A673 (cell line): ENCODE data around the gene NRXN3. TPM values are rescaled to one million over a fixed set of nuclear protein-coding genes. Genes with fewer than 3 reads are reported as not detected.

Experiments used
- BruUV-seq: library from RNA; stranded (reverse); fragments of 400-500 nt; replicated peaks from 2 replicates; lab custom pipeline; 2021; lab: Mats Ljungman, UMichigan
- CTCF ChIA-PET: fragments of 300-600 bp; sonication (Branson Sonifier 250); formaldehyde crosslinking; loops from one replicate; lab custom pipeline; 2022; ENCODE audit warnings: antibody characterized with exemption; lab: Charles Lee
- POLR2A ChIA-PET: fragments of 300-600 bp; sonication (Branson Sonifier 250); formaldehyde crosslinking; loops from one replicate; lab custom pipeline; 2022; ENCODE audit warnings: antibody characterized with exemption; ENCODE audit not compliant: low non-redundant PET; lab: Charles Lee
- DNase-seq: peaks from one replicate; pipeline ENCODE4 v3.0.0-alpha.2; 2015; ENCODE audit warnings: low spot score
- H3K27ac ChIP-seq: fragments of 200-600 bp; sonication (generic); 2 replicates; pipeline ENCODE4 v1.5.1; 2016; ENCODE audit warnings: mixed run types, low read depth, mild to moderate bottlenecking, mixed read lengths, antibody characterized with exemption, low read length; ENCODE audit not compliant: poor library complexity, severe bottlenecking
- H3K27me3 ChIP-seq: fragments of 200-600 bp; sonication (generic); replicated peaks from 2 replicates; pipeline ENCODE4 v1.6.1; 2017; ENCODE audit warnings: mixed run types, low read depth, mild to moderate bottlenecking, mixed read lengths, antibody characterized with exemption, low read length; ENCODE audit not compliant: insufficient read depth, poor library complexity
- H3K36me3 ChIP-seq: fragments of 200-600 bp; sonication (generic); 2 replicates; pipeline ENCODE4 v1.6.1; 2016; ENCODE audit warnings: mixed run types, mild to moderate bottlenecking, mixed read lengths, antibody characterized with exemption, low read length; ENCODE audit not compliant: insufficient read depth, poor library complexity, severe bottlenecking
- H3K4me1 ChIP-seq: fragments of 200-600 bp; sonication (generic); 2 replicates; pipeline ENCODE4 v1.6.1; 2017; ENCODE audit warnings: mixed run types, mild to moderate bottlenecking, mixed read lengths, antibody characterized with exemption, low read length; ENCODE audit not compliant: insufficient read depth, poor library complexity, severe bottlenecking
- H3K4me3 ChIP-seq: fragments of 200-600 bp; sonication (generic); 2 replicates; pipeline ENCODE4 v1.5.1; 2016; ENCODE audit warnings: low read depth, mixed run types, mild to moderate bottlenecking, mixed read lengths, low read length; ENCODE audit not compliant: poor library complexity, severe bottlenecking
- H3K9me3 ChIP-seq: fragments of 200-600 bp; sonication (generic); 2 replicates; pipeline ENCODE4 v1.6.1; 2016; ENCODE audit warnings: mixed run types, low read depth, mild to moderate bottlenecking, mixed read lengths, antibody characterized with exemption, low read length; ENCODE audit not compliant: poor library complexity, severe bottlenecking
- EZH2 ChIP-seq: fragments of 200-600 bp; sonication (generic); IDR thresholded peaks from 2 replicates; pipeline ENCODE4 v1.6.1; 2017; ENCODE audit warnings: borderline replicate concordance, low read depth, mild to moderate bottlenecking, mixed read lengths, antibody characterized with exemption, low read length; ENCODE audit not compliant: poor library complexity, severe bottlenecking
- intact Hi-C: fragments of 100-400 bp; cut with micrococcal nuclease; formaldehyde crosslinking; loops from one replicate; pipeline ENCODE4 v1.10.0; 2022; ENCODE audit not compliant: unreplicated experiment
- total RNA-seq: library from RNA; stranded (reverse); gene quantifications from 2 replicates; pipeline ENCODE4 v1.2.3, GENCODE V29; 2021
- TF ChIP-seq, protein P1 (sequence below): fragments of 300-800, 200-600 bp; sonication (generic); conservative IDR thresholded peaks from 2 replicates; pipeline ENCODE4 v1.5.1; 2017; ENCODE audit warnings: low read depth, mild to moderate bottlenecking, antibody characterized with exemption, low read length, moderate library complexity, mixed read lengths

NRXN3 gene
- total RNA-seq, 1 experiment from 2014 or later, result 0.21 TPM

- POLR2A ChIA-PET, result no interaction called here
- H3K27me3 ChIP-seq, result peaks cover 15% of the 10 kb centered on the region
- no peak overlapping the region for H3K4me3 ChIP-seq
- H3K4me1 ChIP-seq, result no peaks in the 10 kb centered on the region
- H3K36me3 ChIP-seq, result no peaks in the 10 kb centered on the region
- H3K27ac ChIP-seq, result no peak overlapping the region
- TF ChIP-seq, protein P1, sequence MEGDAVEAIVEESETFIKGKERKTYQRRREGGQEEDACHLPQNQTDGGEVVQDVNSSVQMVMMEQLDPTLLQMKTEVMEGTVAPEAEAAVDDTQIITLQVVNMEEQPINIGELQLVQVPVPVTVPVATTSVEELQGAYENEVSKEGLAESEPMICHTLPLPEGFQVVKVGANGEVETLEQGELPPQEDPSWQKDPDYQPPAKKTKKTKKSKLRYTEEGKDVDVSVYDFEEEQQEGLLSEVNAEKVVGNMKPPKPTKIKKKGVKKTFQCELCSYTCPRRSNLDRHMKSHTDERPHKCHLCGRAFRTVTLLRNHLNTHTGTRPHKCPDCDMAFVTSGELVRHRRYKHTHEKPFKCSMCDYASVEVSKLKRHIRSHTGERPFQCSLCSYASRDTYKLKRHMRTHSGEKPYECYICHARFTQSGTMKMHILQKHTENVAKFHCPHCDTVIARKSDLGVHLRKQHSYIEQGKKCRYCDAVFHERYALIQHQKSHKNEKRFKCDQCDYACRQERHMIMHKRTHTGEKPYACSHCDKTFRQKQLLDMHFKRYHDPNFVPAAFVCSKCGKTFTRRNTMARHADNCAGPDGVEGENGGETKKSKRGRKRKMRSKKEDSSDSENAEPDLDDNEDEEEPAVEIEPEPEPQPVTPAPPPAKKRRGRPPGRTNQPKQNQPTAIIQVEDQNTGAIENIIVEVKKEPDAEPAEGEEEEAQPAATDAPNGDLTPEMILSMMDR, result no peak
- no peak for TF ChIP-seq EZH2
- intact Hi-C loops, result no loop called here
- DNase-seq, result no peak
- BruUV-seq, result no TSS peak
- CTCF ChIA-PET, result interaction anchor here (0.6 kb wide), 1 partner anchor 41 kb away, joined by 3 read pairs; no protein-coding TSS in a partner anchor
- no peaks in the 10 kb centered on the region for H3K9me3 ChIP-seq
Measured at GRCh38 chr14:78143489-78144145, 26.6 kb upstream of the NRXN3 start.

DNA sequence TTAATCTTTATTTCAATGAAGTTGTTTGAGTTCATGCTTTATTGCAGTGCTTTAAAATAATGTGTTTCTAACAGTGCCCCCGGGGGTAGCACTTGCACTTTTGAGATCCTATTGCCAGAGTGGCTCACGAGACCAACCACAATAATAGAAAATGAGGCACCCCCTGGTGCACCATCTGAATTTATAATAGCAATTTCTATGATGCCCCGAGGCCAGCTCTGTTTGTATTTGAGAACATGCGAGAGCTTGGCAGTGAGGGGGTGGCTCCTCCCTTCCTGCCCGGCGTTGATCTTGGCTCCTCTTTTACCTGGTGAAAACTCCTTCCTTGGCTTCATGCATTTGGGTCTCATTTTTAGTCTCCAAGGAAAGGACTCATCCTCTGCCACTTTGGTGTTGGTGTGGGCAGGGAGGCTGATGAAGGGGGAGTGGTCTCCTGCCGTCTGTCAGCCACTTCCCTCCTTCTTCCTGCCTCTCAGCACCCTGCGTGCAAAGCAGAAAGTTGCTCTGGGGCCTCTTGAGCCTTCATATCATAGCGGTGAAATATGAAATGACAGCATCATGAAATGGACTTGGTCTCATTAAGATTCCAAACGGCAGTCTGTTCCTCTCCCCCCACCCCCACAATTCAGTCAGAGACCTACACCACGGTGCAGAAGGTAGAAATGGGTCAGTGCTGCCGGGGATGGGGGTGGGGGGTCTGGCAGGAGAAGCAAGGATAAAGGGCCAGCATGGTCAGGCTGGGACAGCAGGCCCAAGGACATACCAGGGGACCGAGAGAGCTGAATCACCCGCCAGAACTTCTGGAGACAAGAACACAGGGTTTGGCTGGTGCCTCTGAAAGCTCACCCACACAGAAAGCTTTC lies 17.7 kb upstream of the NRXN3 start:
- H3K27me3 ChIP-seq, result peaks cover 5% of the 10 kb centered on the region
- H3K9me3 ChIP-seq, result no peaks in the 10 kb centered on the region
- intact Hi-C loops, result loop anchor here (2.0 to 5.0 kb wide), 2 partner anchors 130 to 290 kb away; no protein-coding TSS in a partner anchor
- H3K4me1 ChIP-seq, result peaks cover 9% of the 10 kb centered on the region
- no TSS peak for BruUV-seq
- H3K36me3 ChIP-seq, result no peaks in the 10 kb centered on the region
- H3K4me3 ChIP-seq, result no peak overlapping the region
- H3K27ac ChIP-seq, result no peak overlapping the region
- no peak for TF ChIP-seq EZH2
- TF ChIP-seq, protein P1, result no peak
- ChIA-PET POLR2A (no interaction called here), CTCF (no interaction called here)
- peak; percentile 10 for DNase-seq

- intact Hi-C loops, result loop anchor here (2.0 to 5.0 kb wide), 2 partner anchors 131 to 290 kb away; no protein-coding TSS in a partner anchor
- Histone ChIP-seq H3K27me3 (peaks cover 5% of the 10 kb centered on the region), H3K9me3 (no peaks in the 10 kb centered on the region), H3K4me3 (no peak overlapping the region), H3K27ac (no peak overlapping the region), H3K4me1 (peaks cover 9% of the 10 kb centered on the region), H3K36me3 (no peaks in the 10 kb centered on the region)
- ChIA-PET POLR2A (no interaction called here), CTCF (no interaction called here)
- DNase-seq, result peak; percentile 59
- no peak for TF ChIP-seq EZH2
- TF ChIP-seq, protein P1, result peak; percentile 34; the same call in 1 of the 2 replicates
- no TSS peak for BruUV-seq
Measured at GRCh38 chr14:78153064-78153341, 17.2 kb upstream of the NRXN3 start.
